ENCODE measurements around the gene ADIRF. TPM values are rescaled to one million over a fixed set of nuclear protein-coding genes. Genes with fewer than 3 reads are reported as not detected.
A peak's percentile ranks its signal among the peaks of the same experiment; 100 is the strongest.

The ADIRF gene
- total and polyA plus RNA-seq, 9 of the 15 experiments (the other 6 are each of a cell fraction or from before 2014, with no cell fraction given): 0.08 TPM; not detected in 8

- WGBS (ENCODE audit: insufficient coverage, low coverage, missing lambda C conversion rate): 67% methylated on average over 6 of the region's 7 CpGs
- no peak overlapping the region for H3K4me2 ChIP-seq (ENCODE audit: insufficient read depth, low read length)
- no peaks in the 10 kb centered on the region for H3K9me1 ChIP-seq (ENCODE audit: control insufficient read depth, insufficient read depth, low read length)
- H3K4me3 ChIP-seq: no peak overlapping the region
- ATAC-seq (no peak), FAIRE-seq (no peak), DNase-seq (ENCODE audit: extremely low read depth in 1 of 4, low spot score in 3 of 4) (no peak)
- no peaks in the 10 kb centered on the region for H3K79me2 ChIP-seq (ENCODE audit: control insufficient read depth, insufficient read depth, low read length)
- POLR2A ChIA-PET: interaction anchor here (1.6 kb wide), 1 partner anchor 13 kb away, joined by 3 read pairs; no protein-coding TSS in a partner anchor
- CTCF ChIA-PET (ENCODE audit: low intra/inter-chr PET ratio): no interaction called here
- intact Hi-C loops (cut with micrococcal nuclease): no loop called here
- no peak overlapping the region for H2AFZ ChIP-seq (ENCODE audit: low read depth, low read length)
- H3K27ac ChIP-seq (ENCODE audit: extremely low read depth, low read depth, low read length): no peak overlapping the region
- BruUV-seq (replicated peaks): no TSS peak
- no peaks in the 10 kb centered on the region for H4K20me1 ChIP-seq (replicated peaks; ENCODE audit: control insufficient read depth, insufficient read depth, low read length)
- in situ Hi-C loops (cut with MboI): no loop called here
- H3K27me3 ChIP-seq (ENCODE audit: control insufficient read depth in 2 of 2, insufficient read depth in 2 of 2, low read length in 2 of 2): no peaks in the 10 kb centered on the region
- H3K36me3 ChIP-seq (ENCODE audit: control insufficient read depth, insufficient read depth, low read length): no peaks in the 10 kb centered on the region
- TF ChIP-seq ZNF140 (CRISPR knock-in tag; IDR thresholded peaks at IDR 0.05) (no peak), CHD1 (IDR thresholded peaks at IDR 0.05; ENCODE audit: low read length) (no peak), ATF3 (IDR thresholded peaks at IDR 0.05) (no peak), ATF3 (CRISPR knock-in tag; conservative IDR thresholded peaks at IDR 0.05) (no peak), ZEB2 (IDR thresholded peaks at IDR 0.05) (no peak), LEF1 (IDR thresholded peaks at IDR 0.05) (no peak), STAG1 (CRISPR knock-in tag; IDR thresholded peaks at IDR 0.05; ENCODE audit: borderline replicate concordance) (no peak), EP400 (IDR thresholded peaks at IDR 0.05) (no peak), MYNN (IDR thresholded peaks at IDR 0.05) (no peak), MYNN (CRISPR knock-in tag; IDR thresholded peaks at IDR 0.05) (no peak), ZNF165 (CRISPR knock-in tag; IDR thresholded peaks at IDR 0.05; ENCODE audit: borderline replicate concordance) (no peak), HDAC2 (IDR thresholded peaks at IDR 0.05) (no peak), CTCF (IDR thresholded peaks at IDR 0.05 in 2 of 3, conservative IDR thresholded peaks at IDR 0.05 in 1 of 3; ENCODE audit: insufficient read depth in 2 of 3, low read depth in 1 of 3, low read length in 3 of 3) (no peak), ESRRB (CRISPR knock-in tag; IDR thresholded peaks at IDR 0.05; ENCODE audit: borderline replicate concordance) (no peak), E2F5 (CRISPR knock-in tag; IDR thresholded peaks at IDR 0.05) (no peak), SP2 (IDR thresholded peaks at IDR 0.05; ENCODE audit: extremely low read depth, low read depth, low read length, poor library complexity, severe bottlenecking) (no peak), CGGBP1 (CRISPR knock-in tag; IDR thresholded peaks at IDR 0.05) (no peak)
- peaks cover 9 to 32% of the 10 kb centered on the region in 2 experiments; a peak in 4 of 5 replicates for H3K4me1 ChIP-seq (replicated peaks in 1 of 2; ENCODE audit: control insufficient read depth in 2 of 2, insufficient read depth in 2 of 2, low read length in 2 of 2)
- H3K9me3 ChIP-seq (replicated peaks; ENCODE audit: control insufficient read depth, insufficient read depth, low read depth, low read length): no peaks in the 10 kb centered on the region
- peak overlapping the region in 1 of 2 experiments; percentile 52; a peak in 1 of 4 replicates for H3K9ac ChIP-seq (ENCODE audit: insufficient read depth in 1 of 2, low read depth in 2 of 2, low read length in 2 of 2)
These were observed 771 bp upstream of the ADIRF start for GRCh38 chr10:86967481-86967941.

All from K562 (cell line).